ENCODE measurements around the gene BCR. TPM values are rescaled to one million over a fixed set of nuclear protein-coding genes. Genes with fewer than 3 reads are reported as not detected.

Gene BCR
- total and polyA plus RNA-seq, 2 of the 4 experiments (the other 2 are of a cell fraction) = 28.9 to 44.6 TPM

- Histone ChIP-seq H3K4ac (ENCODE audit: low read depth, low read length) (no peak overlapping the region), H2AK5ac (ENCODE audit: low read depth, low read length) (no peak overlapping the region), H3K4me2 (ENCODE audit: low read depth, low read length) (no peak overlapping the region), H3K9ac (ENCODE audit: low read depth, low read length) (no peak overlapping the region), H2AK9ac (replicated peaks; ENCODE audit: low read depth, low read length, poor library complexity) (peak overlapping the region; percentile 42), H4K20me1 (ENCODE audit: insufficient read depth, low read length) (no peaks in the 10 kb centered on the region; the same call in none of the 2 replicates), H2BK20ac (ENCODE audit: low read depth, low read length) (no peak overlapping the region), H3K79me1 (ENCODE audit: low read depth in 1 of 2, low read length in 2 of 2) (no peaks in the 10 kb centered on the region; a peak in 1 of 4 replicates), H2BK120ac (ENCODE audit: low read depth, low read length) (no peak overlapping the region), H3K56ac (ENCODE audit: extremely low read depth, insufficient read depth, low read length) (no peak overlapping the region), H3K23ac (ENCODE audit: low read depth, low read length) (no peak overlapping the region), H3K36me3 (ENCODE audit: control insufficient read depth, insufficient read depth, low read length) (peaks cover 49% of the 10 kb centered on the region), H3K4me1 (ENCODE audit: control insufficient read depth, insufficient read depth, low read length) (no peaks in the 10 kb centered on the region), H4K5ac (ENCODE audit: low read depth, low read length) (no peak overlapping the region), H3K9me3 (ENCODE audit: control insufficient read depth, insufficient read depth, low read length) (no peaks in the 10 kb centered on the region), H2BK5ac (ENCODE audit: low read depth, low read length, poor library complexity, severe bottlenecking) (no peak overlapping the region), H3K27me3 (ENCODE audit: control insufficient read depth, insufficient read depth, low read length) (no peaks in the 10 kb centered on the region), H4K8ac (ENCODE audit: low read depth in 2 of 2, low read length in 2 of 2) (no peak overlapping the region), H3K27ac (ENCODE audit: insufficient read depth, low read length) (no peak overlapping the region), H2AFZ (replicated peaks; ENCODE audit: low read length, poor library complexity) (no peak overlapping the region), H3K9me1 (ENCODE audit: insufficient read depth, low read length) (no peaks in the 10 kb centered on the region), H3K4me3 (ENCODE audit: insufficient read depth, low read depth, low read length) (no peak overlapping the region), H3K14ac (replicated peaks; ENCODE audit: low read depth, low read length) (no peak overlapping the region), H4K91ac (ENCODE audit: insufficient read depth, low read depth, low read length) (no peak overlapping the region), H2BK15ac (ENCODE audit: low read depth, low read length) (no peak overlapping the region), H3K18ac (ENCODE audit: low read depth, low read length) (no peak overlapping the region)
- BruUV-seq (replicated peaks) = no TSS peak
- no peak for DNase-seq
- CTCF ChIA-PET = no interaction called here
- no CpG with 5 or more reads among the region's 14 CpGs for WGBS, 2 experiments (ENCODE audit: extremely low coverage in 2 of 2, insufficient read length in 1 of 2)
- ATAC-seq (ENCODE audit: low read depth) = no peak
- POLR2A ChIA-PET (ENCODE audit: unreplicated experiment) = no interaction called here
- TF ChIP-seq NFE2L2 (IDR thresholded peaks at IDR 0.05; ENCODE audit: low read depth, low read length) (no peak), CEBPB (IDR thresholded peaks at IDR 0.05; ENCODE audit: low read depth, low read length) (no peak), CHD1 (IDR thresholded peaks at IDR 0.05; ENCODE audit: low read depth, low read length) (no peak), POLR2A (IDR thresholded peaks at IDR 0.05; ENCODE audit: low read depth, low read length) (no peak)
- dilution Hi-C loops (cut with HindIII; ENCODE audit: low sequenced_read_pairs, unreplicated experiment) (no loop called here), in situ Hi-C loops (cut with MboI; ENCODE audit: low sequenced_read_pairs) (loop anchor here (5.0 to 25.0 kb wide), 2 partner anchors 98 to 313 kb away; no protein-coding TSS in a partner anchor), intact Hi-C loops (cut with micrococcal nuclease) (no loop called here)
Measured at GRCh38 chr22:23275751-23276150, 95.4 kb downstream of the BCR start.

Measured in IMR-90 (cell line).